Activated CD4-positive, alpha-beta T cell treated with anti-CD3 and anti-CD28 coated beads for 4 hours (primary cell): ENCODE data around the gene ITSN2.

Experiments
- DNase-seq, 2 donors: peaks; one replicate each; pipeline ENCODE4 v3.0.0-alpha.2; 2020

The ITSN2 gene

GRCh38 chr2:24169023-24169422 lies 191.3 kb downstream of the ITSN2 start:
- DNase-seq: no peak

DNA sequence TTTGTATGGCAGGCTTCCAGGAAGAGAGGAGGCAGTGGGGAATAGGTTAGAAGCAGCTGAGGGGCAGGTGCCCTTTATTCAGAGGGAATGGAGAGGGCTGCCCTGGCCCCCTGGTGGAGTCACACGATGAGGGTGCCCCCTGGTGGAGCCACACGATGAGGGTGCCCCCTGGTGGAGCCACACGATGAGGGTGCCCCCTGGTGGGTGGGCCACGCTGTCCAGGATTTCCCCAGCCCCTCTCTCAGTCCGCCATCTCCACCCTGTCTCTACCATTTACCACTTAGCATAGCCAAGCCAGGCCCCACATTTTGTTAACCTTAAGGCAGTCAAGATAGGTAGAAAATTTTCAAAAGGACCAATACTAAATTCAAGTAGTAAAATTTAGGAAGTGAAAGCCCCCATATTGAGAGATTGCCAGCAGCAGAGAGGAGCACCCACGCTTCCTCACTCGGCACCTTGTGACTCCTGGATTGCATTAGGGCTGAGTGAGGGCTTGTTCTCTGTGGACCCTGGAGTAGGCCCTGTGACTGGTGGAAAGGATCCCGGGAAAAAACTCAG lies 195.8 kb downstream of the ITSN2 start:
- DNase-seq: peak; percentile 9 to 18

- DNase-seq: no peak
Measured at GRCh38 chr2:24163601-24164000, 196.7 kb downstream of the ITSN2 start.

- no peak for DNase-seq
Measured at GRCh38 chr2:24163186-24163585, 197.2 kb downstream of the ITSN2 start.

GRCh38 chr2:24162494-24162893 lies 197.8 kb downstream of the ITSN2 start:
- DNase-seq: no peak

DNA sequence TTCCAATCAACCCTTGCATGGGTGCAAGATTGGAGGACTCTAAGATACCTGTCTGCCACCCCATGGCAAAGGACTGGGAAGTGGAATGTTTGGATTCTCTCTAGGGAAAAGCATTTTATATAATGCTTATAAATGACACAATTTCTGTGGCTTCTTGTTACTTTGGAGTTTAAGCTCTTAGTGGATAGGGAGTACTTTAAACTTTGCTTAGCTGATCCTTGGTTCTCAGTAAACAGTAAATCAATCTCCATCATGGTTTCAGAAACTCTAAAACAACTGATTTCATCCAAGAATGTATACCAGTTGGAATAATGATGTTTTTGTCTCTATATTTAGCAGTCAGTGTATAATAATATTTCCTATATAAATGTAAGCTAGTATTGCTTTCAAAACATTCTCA lies 199.6 kb downstream of the ITSN2 start:
- no peak for DNase-seq

GRCh38 chr2:24159708-24160107 lies 200.6 kb downstream of the ITSN2 start:
- no peak for DNase-seq

DNA sequence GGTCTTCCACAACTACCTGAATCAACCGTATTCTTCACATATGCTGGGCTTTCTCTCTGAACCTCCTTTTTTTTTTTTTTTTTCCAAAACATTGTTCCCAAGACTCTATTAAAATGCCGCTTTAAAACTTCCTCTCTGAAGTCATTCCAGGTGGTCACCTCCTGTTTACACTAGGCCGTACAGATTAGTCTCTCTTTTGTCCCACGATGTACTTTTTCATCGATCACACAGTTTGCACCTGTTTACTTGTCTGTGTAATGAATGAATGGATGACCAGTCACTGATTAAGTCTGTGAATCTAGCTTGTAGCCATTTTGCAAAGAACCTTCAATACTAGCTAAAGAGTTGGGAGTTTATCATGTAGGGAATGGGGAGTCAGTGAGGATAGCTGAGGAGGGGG lies 202.2 kb downstream of the ITSN2 start:
- no peak for DNase-seq

DNA sequence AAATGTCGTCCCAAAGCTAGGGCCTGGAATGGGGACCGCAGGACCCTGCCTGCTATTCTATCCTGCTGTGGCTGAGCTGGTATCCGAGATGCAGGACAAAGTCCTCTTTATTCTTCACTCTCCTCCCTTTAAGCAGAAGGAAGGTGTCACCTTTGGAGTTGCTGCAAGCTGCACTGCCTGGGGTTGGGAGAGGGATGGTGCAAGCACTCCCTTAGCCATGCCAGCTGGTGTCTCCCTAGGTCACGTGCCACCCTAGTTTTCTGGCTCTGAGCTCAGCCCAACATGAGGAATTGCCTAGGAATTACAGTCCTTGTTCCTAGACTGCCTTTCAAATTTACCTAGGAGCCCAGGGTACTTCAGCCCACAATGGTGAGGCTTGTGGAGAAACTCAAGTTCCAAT lies 206.9 kb downstream of the ITSN2 start:
- DNase-seq: no peak
